HEK293 (cell line): ENCODE measurements around the gene PI4KB.

ENCODE experiments used
- CTCF ChIA-PET: fragments of 350-600 bp; formaldehyde crosslinking; extraction: SDS; loops from one replicate; lab custom pipeline; 2021; ENCODE audit warnings: antibody characterized with exemption; lab: Yijun Ruan, JAX
- POLR2A ChIA-PET: fragments of 300-600 bp; formaldehyde crosslinking; extraction: SDS; loops from one replicate; lab custom pipeline; 2020; ENCODE audit warnings: antibody characterized with exemption, inconsistent platforms; lab: Yijun Ruan, JAX
- H3K27ac ChIP-seq: fragments of 200-500 bp; sonication (Bioruptor generic); 2 replicates; pipeline ENCODE4 v1.5.1; 2014; ENCODE audit warnings: low read depth, low read length, control low read depth, inconsistent platforms; ENCODE audit errors: extremely low read depth
- H3K36me3 ChIP-seq, 2 experiments: fragments of 200-500 bp in 1 of 2; sonication (Bioruptor generic) in 1 of 2; 1 replicate in 1 of 2; 2 replicates in 1 of 2; pipeline ENCODE4 v1.5.1; 2014 to 2017; ENCODE audit warnings: inconsistent platforms in 2 of 2, low read length in 2 of 2; ENCODE audit not compliant: control insufficient read depth in 2 of 2, insufficient read depth in 1 of 2
- H3K4me1 ChIP-seq: fragments of 200-500 bp; sonication (Bioruptor generic); 2 replicates; pipeline ENCODE4 v1.5.1; 2014; ENCODE audit warnings: mild to moderate bottlenecking, low read length, inconsistent platforms; ENCODE audit not compliant: control insufficient read depth, insufficient read depth
- H3K4me3 ChIP-seq: 2 replicates; pipeline ENCODE4 v1.5.1; 2011; ENCODE audit warnings: low read depth, mild to moderate bottlenecking, control low read depth, low read length, moderate library complexity
- H3K9me3 ChIP-seq: fragments of 200-500 bp; sonication (Bioruptor generic); 2 replicates; pipeline ENCODE4 v1.5.1; 2014; ENCODE audit warnings: low read depth, low read length, inconsistent platforms; ENCODE audit not compliant: control insufficient read depth, insufficient read depth
- GLIS2 ChIP-seq: fragments of 450-650 bp; formaldehyde crosslinking; IDR thresholded peaks from 2 replicates; pipeline ENCODE4 v1.5.1; 2016; ENCODE audit warnings: missing biosample characterization, missing genetic modification characterization
- PBX3 ChIP-seq: sonication (generic); formaldehyde crosslinking; IDR thresholded peaks from 2 replicates; pipeline ENCODE4 v1.8.1; 2022; ENCODE audit warnings: mild to moderate bottlenecking, moderate library complexity, missing genetic modification reagents
- PRDM4 ChIP-seq: fragments of 450-650 bp; formaldehyde crosslinking; IDR thresholded peaks from 2 replicates; pipeline ENCODE4 v1.5.1; 2017; ENCODE audit warnings: missing biosample characterization, missing genetic modification characterization
- YY2 ChIP-seq: fragments of 450-650 bp; formaldehyde crosslinking; IDR thresholded peaks from 2 replicates; pipeline ENCODE4 v1.5.1; 2016; ENCODE audit warnings: missing biosample characterization, missing genetic modification characterization
- ZBTB11 ChIP-seq: fragments of 450-650 bp; formaldehyde crosslinking; conservative IDR thresholded peaks from 2 replicates; pipeline ENCODE4 v1.5.1; 2016; ENCODE audit warnings: low read depth, missing biosample characterization, missing genetic modification characterization
- ZBTB7A ChIP-seq: fragments of 450-650 bp; formaldehyde crosslinking; IDR thresholded peaks from 2 replicates; pipeline ENCODE4 v1.5.1; 2016; ENCODE audit warnings: low read depth, missing biosample characterization, missing genetic modification characterization
- ZNF155 ChIP-seq: fragments of 450-650 bp; formaldehyde crosslinking; IDR thresholded peaks from 2 replicates; pipeline ENCODE4 v1.5.1; 2016; ENCODE audit warnings: missing biosample characterization, missing genetic modification characterization
- ZNF157 ChIP-seq: fragments of 450-650 bp; formaldehyde crosslinking; IDR thresholded peaks from 2 replicates; pipeline ENCODE4 v1.5.1; 2016; ENCODE audit warnings: missing biosample characterization, missing genetic modification characterization
- ZNF18 ChIP-seq: fragments of 450-650 bp; formaldehyde crosslinking; IDR thresholded peaks from 2 replicates; pipeline ENCODE4 v1.5.1; 2016; ENCODE audit warnings: missing biosample characterization, missing genetic modification characterization
- ZNF221 ChIP-seq: fragments of 450-650 bp; formaldehyde crosslinking; IDR thresholded peaks from 2 replicates; pipeline ENCODE4 v1.5.1; 2017; ENCODE audit warnings: missing biosample characterization, missing genetic modification characterization, borderline replicate concordance
- ZNF366 ChIP-seq: fragments of 450-650 bp; formaldehyde crosslinking; conservative IDR thresholded peaks from 2 replicates; pipeline ENCODE4 v1.5.1; 2016; ENCODE audit warnings: missing biosample characterization, missing genetic modification characterization
- ZNF416 ChIP-seq: fragments of 450-650 bp; formaldehyde crosslinking; IDR thresholded peaks from 2 replicates; pipeline ENCODE4 v1.5.1; 2016; ENCODE audit warnings: missing biosample characterization, missing genetic modification characterization
- ZNF510 ChIP-seq: fragments of 450-650 bp; formaldehyde crosslinking; IDR thresholded peaks from 2 replicates; pipeline ENCODE4 v1.5.1; 2018; ENCODE audit warnings: mild to moderate bottlenecking, missing genetic modification characterization, missing biosample characterization; ENCODE audit not compliant: insufficient replicate concordance
- ZNF514 ChIP-seq: fragments of 450-650 bp; formaldehyde crosslinking; IDR thresholded peaks from 2 replicates; pipeline ENCODE4 v1.5.1; 2016; ENCODE audit warnings: missing biosample characterization, missing genetic modification characterization
- ZNF571 ChIP-seq: fragments of 450-650 bp; formaldehyde crosslinking; IDR thresholded peaks from 2 replicates; pipeline ENCODE4 v1.5.0; 2017; ENCODE audit warnings: missing biosample characterization, missing genetic modification characterization

PI4KB gene

GRCh38 chr1:151311011-151311410 is 16.2 kb downstream of the PI4KB start (continued):
- TF ChIP-seq ZNF18 (no peak), ZNF157 (tag by site-specific recombination) (no peak), ZNF571 (tag by site-specific recombination) (no peak), ZNF510 (no peak), ZBTB7A (tag by site-specific recombination) (no peak), ZNF366 (tag by site-specific recombination) (no peak), ZBTB11 (no peak), ZNF514 (tag by site-specific recombination) (no peak), ZNF416 (tag by site-specific recombination) (no peak), PBX3 (no peak), ZNF221 (tag by site-specific recombination) (no peak), YY2 (no peak), PRDM4 (tag by site-specific recombination) (no peak)
- TF ChIP-seq, all 188 proteins: peak for 0

GRCh38 chr1:151309811-151310323 is 17.3 kb downstream of the PI4KB start:
- Histone ChIP-seq H3K4me1 (no peaks in the 10 kb centered on the region), H3K27ac (no peak overlapping the region), H3K9me3 (no peaks in the 10 kb centered on the region), H3K36me3 (peaks cover 26 to 99% of the 10 kb centered on the region in 2 experiments), H3K4me3 (no peak overlapping the region)
- TF ChIP-seq GLIS2: no peak
- no peak for TF ChIP-seq ZNF155 (tag by site-specific recombination)
- CTCF ChIA-PET: interaction anchor here (0.6 to 12.7 kb wide), 7 partner anchors 9 to 154 kb away, joined by 3 to 88 read pairs (median 7); partner anchors contain the start of gene PI4KB
- POLR2A ChIA-PET: interaction anchor here (0.5 to 1.5 kb wide), 4 partner anchors 14 to 65 kb away, joined by 3 to 5 read pairs (median 3); partner anchors contain the start of gene PSMD4
